Erythroblast (primary cell): ENCODE data around the gene WASF2.
A peak's percentile ranks its signal among the peaks of the same experiment; 100 is the strongest.
"Not testable (repeated sequence)": the region's sequence is repeated elsewhere in the genome, so short reads cannot be mapped to it uniquely, and the experiment has no call there.

Source experiments
- DNase-seq, 2 experiments: peaks; one replicate each; lab custom pipeline; 2025; lab: John Stamatoyannopoulos, UW
- GATA1 ChIP-seq: IDR thresholded peaks from 2 replicates; pipeline ENCODE4 v1.6.1; 2011; ENCODE audit warnings: low read depth, mild to moderate bottlenecking, control low read depth, low read length, moderate library complexity
- POLR2A ChIP-seq: IDR thresholded peaks from 2 replicates; pipeline ENCODE4 v1.6.1; 2011; ENCODE audit warnings: mild to moderate bottlenecking, low read length

WASF2 gene

GRCh38 chr1:27489973-27490741 lies at the start of gene WASF2:
WASF2 (minus strand) TSS chr1:27490167; CDS start chr1:27428890, 61,277 bp downstream.
- peak; percentile 99 for DNase-seq
- TF ChIP-seq POLR2A (peak; percentile 90), GATA1 (no peak)

GRCh38 chr1:27538793-27539192 lies 48.8 kb upstream of the WASF2 start:
- TF ChIP-seq POLR2A = no peak
- peak in 1 of 2 experiments; percentile 16 for DNase-seq

GRCh38 chr1:27538305-27538676 lies 48.3 kb upstream of the WASF2 start:
- DNase-seq = not testable (repeated sequence)

- TF ChIP-seq POLR2A (no peak), GATA1 (no peak)
- no peak for DNase-seq
Measured at GRCh38 chr1:27536767-27537166, 46.8 kb upstream of the WASF2 start.

GRCh38 chr1:27536010-27536757 lies 46.2 kb upstream of the WASF2 start:
- TF ChIP-seq POLR2A (no peak), GATA1 (no peak)
- DNase-seq = peak in 1 of 2 experiments; percentile 22

GRCh38 chr1:27535386-27535785 lies 45.4 kb upstream of the WASF2 start:
- DNase-seq = peak in 1 of 2 experiments; percentile 53
- TF ChIP-seq GATA1 = no peak
- TF ChIP-seq POLR2A = no peak

- no peak for DNase-seq
- TF ChIP-seq GATA1 = no peak
- no peak for TF ChIP-seq POLR2A
Measured at GRCh38 chr1:27531959-27532685, 42.2 kb upstream of the WASF2 start.

- no peak for DNase-seq
- no peak for TF ChIP-seq GATA1
Measured at GRCh38 chr1:27530192-27530591, 40.2 kb upstream of the WASF2 start.

- DNase-seq = peak in 1 of 2 experiments; percentile 19
Measured at GRCh38 chr1:27529704-27530018, 39.7 kb upstream of the WASF2 start.

GRCh38 chr1:27528818-27529703 lies 39.1 kb upstream of the WASF2 start:
- TF ChIP-seq GATA1 (no peak), POLR2A (no peak)
- DNase-seq = peak in 1 of 2 experiments; percentile 45

More at GRCh38 chr1:27529704-27530018, 39.7 kb upstream of the WASF2 start:
- no peak for TF ChIP-seq GATA1
- TF ChIP-seq POLR2A = no peak

- TF ChIP-seq GATA1 (no peak), POLR2A (no peak)
- DNase-seq = peak in 1 of 2 experiments; percentile 71
Measured at GRCh38 chr1:27527890-27528817, 38.2 kb upstream of the WASF2 start.

- no peak for TF ChIP-seq GATA1
- TF ChIP-seq POLR2A = no peak
- peak in 1 of 2 experiments; percentile 64 for DNase-seq
Measured at GRCh38 chr1:27527223-27527889, 37.4 kb upstream of the WASF2 start.
